Stimulated activated CD4-positive, alpha-beta T cell treated with anti-CD3 and anti-CD28 coated beads, Interleukin-2, amount 100 ng/mL, for 24 hours (primary cell): Measurements from ENCODE around the gene HSFX3.
A peak's percentile ranks its signal among the peaks of the same experiment; 100 is the strongest.
"Not testable (repeated sequence)": the region's sequence is repeated elsewhere in the genome, so short reads cannot be mapped to it uniquely, and the experiment has no call there.

Source experiments
- DNase-seq, 2 donors: peaks; one replicate each; pipeline ENCODE4 v3.0.0-alpha.2; 2020

Gene HSFX3

GRCh38 chrX:149541521-149542047 is 8.1 kb downstream of the HSFX3 start:
- DNase-seq, result no peak

- DNase-seq, result peak; percentile 86
These were observed 8.9 kb downstream of the HSFX3 start, which contains the start of gene EOLA1 for GRCh38 chrX:149540621-149541520. EOLA1 (plus strand) TSS chrX:149541012; CDS start chrX:149545631, 4,619 bp downstream.

GRCh38 chrX:149540131-149540620 is 9.5 kb downstream of the HSFX3 start:
- peak; percentile 88 for DNase-seq

- peak; percentile 77 to 83 for DNase-seq
These were observed 10.2 kb downstream of the HSFX3 start for GRCh38 chrX:149539283-149540130.

- not testable (repeated sequence) for DNase-seq
These were observed 12.2 kb downstream of the HSFX3 start for GRCh38 chrX:149537474-149537873.

- not testable (repeated sequence) for DNase-seq
These were observed 14.7 kb downstream of the HSFX3 start for GRCh38 chrX:149534926-149535602.

- DNase-seq, result not testable (repeated sequence)
These were observed 15.7 kb downstream of the HSFX3 start for GRCh38 chrX:149533999-149534398.

GRCh38 chrX:149532868-149533267 is 16.9 kb downstream of the HSFX3 start:
- DNase-seq, result not testable (repeated sequence)

- DNase-seq, result no peak
These were observed 18.1 kb downstream of the HSFX3 start for GRCh38 chrX:149531599-149531998.

- no peak for DNase-seq
These were observed 21.3 kb downstream of the HSFX3 start for GRCh38 chrX:149528381-149528780.

- DNase-seq, result no peak
These were observed 22.0 kb downstream of the HSFX3 start for GRCh38 chrX:149527705-149528104.

- not testable (repeated sequence) for DNase-seq
These were observed 23.2 kb downstream of the HSFX3 start for GRCh38 chrX:149526318-149527033.

- DNase-seq, result not testable (repeated sequence)
These were observed 23.8 kb downstream of the HSFX3 start for GRCh38 chrX:149525903-149526302.

- peak; percentile 50 to 62 for DNase-seq
These were observed 24.3 kb downstream of the HSFX3 start for GRCh38 chrX:149525389-149525788.

GRCh38 chrX:149522916-149523315 is 26.8 kb downstream of the HSFX3 start:
- DNase-seq, result no peak

- DNase-seq, result no peak
These were observed 28.3 kb downstream of the HSFX3 start for GRCh38 chrX:149521438-149521837.

- DNase-seq, result not testable (repeated sequence)
These were observed 29.0 kb downstream of the HSFX3 start for GRCh38 chrX:149520636-149521277.

- DNase-seq, result no peak
These were observed 31.5 kb downstream of the HSFX3 start for GRCh38 chrX:149518236-149518635.

- no peak for DNase-seq
These were observed 32.4 kb downstream of the HSFX3 start for GRCh38 chrX:149517308-149517707.

- no peak for DNase-seq
These were observed 33.1 kb downstream of the HSFX3 start for GRCh38 chrX:149516604-149517003.

- no peak for DNase-seq
These were observed 33.6 kb downstream of the HSFX3 start for GRCh38 chrX:149515954-149516602.
